GM21737 (cell line): ENCODE results near the gene PCDHGA11.
"Not testable (repeated sequence)": the region's sequence is repeated elsewhere in the genome, so short reads cannot be mapped to it uniquely, and the experiment has no call there.

ENCODE experiments used
- ATAC-seq: cut with Tn5 transposase; IDR thresholded peaks from one replicate; pipeline ENCODE4 v1.9.1; 2021; ENCODE audit warnings: mild to moderate bottlenecking, moderate library complexity; ENCODE audit not compliant: unreplicated experiment

Gene PCDHGA11

DNA sequence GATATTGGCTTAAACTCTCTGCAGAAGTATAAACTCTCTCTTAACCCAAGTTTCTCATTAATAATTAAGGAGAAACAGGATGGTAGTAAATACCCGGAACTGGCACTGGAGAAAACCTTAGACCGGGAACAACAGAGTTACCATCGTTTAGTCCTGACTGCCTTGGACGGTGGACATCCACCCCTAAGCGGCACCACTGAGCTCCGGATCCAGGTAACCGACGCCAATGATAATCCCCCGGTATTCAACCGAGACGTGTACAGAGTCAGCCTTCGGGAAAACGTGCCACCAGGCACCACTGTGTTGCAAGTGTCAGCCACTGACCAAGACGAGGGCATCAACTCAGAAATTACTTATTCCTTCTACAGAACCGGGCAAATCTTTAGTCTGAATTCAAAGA is 22.2 kb upstream of the PCDHGA11 start:
- no peak for ATAC-seq

DNA sequence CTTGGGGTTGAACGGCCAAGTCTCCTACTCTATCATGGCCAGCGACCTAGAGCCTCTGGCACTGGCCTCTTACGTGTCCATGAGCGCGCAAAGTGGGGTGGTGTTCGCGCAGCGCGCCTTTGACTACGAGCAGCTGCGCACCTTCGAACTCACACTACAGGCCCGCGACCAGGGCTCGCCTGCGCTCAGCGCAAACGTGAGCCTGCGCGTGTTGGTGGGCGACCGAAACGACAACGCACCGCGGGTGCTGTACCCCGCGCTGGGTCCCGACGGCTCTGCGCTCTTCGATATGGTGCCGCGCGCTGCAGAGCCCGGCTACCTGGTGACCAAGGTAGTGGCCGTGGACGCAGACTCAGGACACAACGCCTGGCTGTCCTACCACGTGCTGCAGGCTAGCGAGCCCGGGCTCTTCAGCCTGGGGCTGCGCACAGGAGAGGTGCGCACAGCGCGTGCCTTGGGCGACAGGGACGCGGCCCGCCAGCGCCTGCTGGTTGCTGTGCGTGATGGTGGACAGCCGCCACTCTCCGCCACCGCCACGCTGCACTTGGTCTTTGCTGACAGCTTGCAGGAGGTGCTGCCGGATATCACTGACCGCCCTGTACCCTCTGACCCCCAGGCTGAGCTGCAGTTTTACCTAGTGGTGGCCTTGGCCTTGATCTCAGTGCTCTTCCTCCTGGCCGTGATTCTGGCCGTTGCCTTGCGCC is 21.1 kb upstream of the PCDHGA11 start:
- no peak for ATAC-seq

GRCh38 chr5:141402553-141403243 is 18.2 kb upstream of the PCDHGA11 start, which contains the start of gene PCDHGA9:
Gene PCDHGA9 (plus strand): TSS chr5:141402778. CDS start chr5:141402953, 175 bp downstream.
- no peak for ATAC-seq

DNA sequence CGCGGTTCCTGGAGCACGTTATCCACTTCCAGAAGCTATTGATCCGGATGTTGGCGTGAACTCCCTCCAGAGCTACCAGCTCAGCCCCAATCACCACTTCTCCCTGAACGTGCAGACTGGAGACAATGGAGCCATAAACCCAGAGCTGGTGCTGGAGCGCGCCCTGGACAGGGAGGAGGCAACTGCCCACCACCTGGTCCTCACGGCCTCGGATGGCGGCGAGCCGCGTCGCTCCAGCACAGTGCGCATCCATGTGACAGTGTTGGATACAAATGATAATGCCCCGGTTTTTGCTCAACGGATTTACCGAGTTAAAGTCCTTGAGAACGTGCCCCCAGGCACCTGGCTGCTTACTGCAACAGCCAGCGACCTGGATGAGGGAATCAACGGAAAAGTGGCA is 17.5 kb upstream of the PCDHGA11 start:
- ATAC-seq = no peak

- not testable (repeated sequence) for ATAC-seq
Observed at GRCh38 chr5:141407790-141408505, 12.9 kb upstream of the PCDHGA11 start, which contains the start of gene PCDHGB6. Gene PCDHGB6 (plus strand): TSS chr5:141408021. CDS start chr5:141408203, 182 bp downstream.

DNA sequence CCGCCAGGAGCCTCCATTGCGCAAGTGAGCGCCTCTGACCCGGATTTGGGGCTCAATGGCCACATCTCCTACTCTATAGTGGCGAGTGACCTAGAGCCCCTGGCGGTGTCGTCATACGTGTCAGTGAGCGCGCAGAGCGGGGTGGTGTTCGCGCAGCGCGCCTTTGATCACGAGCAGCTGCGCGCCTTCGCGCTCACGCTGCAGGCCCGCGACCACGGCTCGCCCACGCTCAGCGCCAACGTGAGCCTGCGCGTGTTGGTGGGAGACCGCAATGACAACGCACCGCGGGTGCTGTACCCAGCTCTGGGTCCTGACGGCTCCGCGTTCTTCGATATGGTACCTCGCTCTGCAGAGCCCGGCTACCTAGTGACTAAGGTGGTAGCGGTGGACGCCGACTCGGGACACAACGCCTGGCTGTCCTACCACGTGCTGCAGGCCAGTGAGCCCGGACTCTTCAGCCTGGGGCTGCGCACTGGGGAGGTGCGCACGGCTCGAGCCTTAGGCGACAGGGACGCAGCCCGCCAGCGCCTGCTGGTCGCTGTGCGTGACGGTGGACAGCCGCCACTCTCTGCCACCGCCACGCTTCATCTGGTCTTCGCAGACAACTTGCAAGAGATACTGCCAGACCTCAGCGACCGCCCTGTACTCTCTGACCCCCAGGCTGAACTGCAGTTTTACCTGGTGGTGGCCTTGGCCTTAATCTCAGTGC is 11.1 kb upstream of the PCDHGA11 start:
- ATAC-seq = no peak

- no peak for ATAC-seq
Observed at GRCh38 chr5:141411575-141411974, 9.3 kb upstream of the PCDHGA11 start.

GRCh38 chr5:141412854-141413539 is 7.9 kb upstream of the PCDHGA11 start, which contains the start of gene PCDHGA10:
Gene PCDHGA10 (plus strand): TSS chr5:141412987. CDS start chr5:141413176, 189 bp downstream.
- peak; percentile 62 for ATAC-seq

- ATAC-seq = no peak
Observed at GRCh38 chr5:141413540-141414069, 7.2 kb upstream of the PCDHGA11 start.

DNA sequence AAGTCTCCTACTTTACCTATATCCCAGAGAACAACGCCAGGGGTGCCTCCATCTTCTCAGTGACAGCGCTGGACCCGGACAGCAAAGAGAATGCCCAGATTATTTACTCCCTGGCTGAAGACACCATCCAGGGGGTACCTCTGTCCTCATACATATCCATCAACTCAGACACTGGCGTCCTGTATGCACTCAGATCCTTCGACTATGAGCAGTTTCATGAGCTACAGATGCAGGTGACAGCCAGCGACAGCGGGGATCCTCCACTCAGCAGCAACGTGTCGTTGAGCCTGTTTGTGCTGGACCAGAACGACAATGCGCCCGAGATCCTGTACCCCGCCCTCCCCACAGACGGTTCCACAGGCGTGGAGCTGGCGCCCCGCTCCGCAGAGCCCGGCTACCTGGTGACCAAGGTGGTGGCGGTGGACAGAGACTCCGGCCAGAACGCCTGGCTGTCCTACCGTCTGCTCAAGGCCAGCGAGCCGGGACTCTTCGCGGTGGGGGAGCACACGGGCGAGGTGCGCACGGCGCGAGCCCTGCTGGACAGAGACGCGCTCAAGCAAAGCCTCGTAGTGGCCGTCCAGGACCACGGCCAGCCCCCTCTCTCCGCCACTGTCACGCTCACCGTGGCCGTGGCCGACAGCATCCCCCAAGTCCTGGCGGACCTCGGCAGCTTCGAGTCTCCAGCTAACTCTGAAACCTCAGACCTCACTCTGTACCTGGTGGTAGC is 6.1 kb upstream of the PCDHGA11 start:
- ATAC-seq = not testable (repeated sequence)

- not testable (repeated sequence) for ATAC-seq
Observed at GRCh38 chr5:141415275-141415618, 5.6 kb upstream of the PCDHGA11 start.

DNA sequence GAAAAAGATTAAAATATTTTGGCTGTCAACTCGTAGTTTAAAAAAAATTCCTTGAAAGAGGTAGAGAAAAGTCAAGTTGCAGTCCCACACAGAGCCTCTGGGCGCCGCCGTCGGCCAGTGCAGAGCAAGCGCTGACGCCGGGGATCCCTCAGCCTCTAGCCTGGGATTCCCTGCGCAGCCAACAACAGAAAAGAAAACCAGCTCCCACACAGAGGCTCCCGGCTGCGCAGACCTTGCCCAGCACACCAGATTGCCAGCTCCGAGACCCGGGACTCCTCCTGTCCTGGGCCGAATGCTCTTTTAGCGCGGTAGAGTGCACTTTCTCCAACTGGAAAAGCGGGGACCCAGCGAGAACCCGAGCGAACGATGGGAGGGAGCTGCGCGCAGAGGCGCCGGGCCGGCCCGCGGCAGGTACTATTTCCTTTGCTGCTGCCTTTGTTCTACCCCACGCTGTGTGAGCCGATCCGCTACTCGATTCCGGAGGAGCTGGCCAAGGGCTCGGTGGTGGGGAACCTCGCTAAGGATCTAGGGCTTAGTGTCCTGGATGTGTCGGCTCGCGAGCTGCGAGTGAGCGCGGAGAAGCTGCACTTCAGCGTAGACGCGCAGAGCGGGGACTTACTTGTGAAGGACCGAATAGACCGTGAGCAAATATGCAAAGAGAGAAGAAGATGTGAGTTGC is 3.2 kb upstream of the PCDHGA11 start, which contains the start of gene PCDHGB7:
Gene PCDHGB7, plus strand, starts transcription at position 184 of the 679 bp plus-strand sequence. Its CDS starts 183 bp downstream, at position 367.
- ATAC-seq = peak; percentile 87

- ATAC-seq = no peak
Observed at GRCh38 chr5:141419074-141419880, 1.6 kb upstream of the PCDHGA11 start.

GRCh38 chr5:141421489-141421855 is 621 bp downstream of the PCDHGA11 start:
- ATAC-seq = no peak

DNA sequence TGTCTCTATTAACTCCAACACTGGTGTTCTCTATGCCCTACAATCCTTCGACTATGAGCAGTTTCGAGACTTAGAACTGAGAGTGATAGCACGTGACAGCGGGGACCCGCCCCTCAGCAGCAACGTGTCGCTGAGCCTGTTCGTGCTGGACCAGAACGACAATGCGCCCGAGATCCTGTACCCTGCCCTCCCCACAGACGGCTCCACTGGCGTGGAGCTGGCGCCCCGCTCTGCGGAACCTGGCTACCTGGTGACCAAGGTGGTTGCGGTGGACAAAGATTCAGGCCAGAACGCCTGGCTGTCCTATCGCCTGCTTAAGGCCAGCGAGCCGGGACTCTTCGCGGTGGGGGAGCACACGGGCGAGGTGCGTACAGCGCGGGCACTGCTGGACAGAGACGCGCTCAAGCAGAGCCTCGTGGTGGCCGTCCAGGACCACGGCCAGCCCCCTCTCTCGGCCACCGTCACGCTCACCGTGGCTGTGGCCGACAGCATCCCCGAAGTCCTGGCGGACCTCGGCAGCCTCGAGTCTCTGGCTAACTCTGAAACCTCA is 2.0 kb downstream of the PCDHGA11 start:
- no peak for ATAC-seq

DNA sequence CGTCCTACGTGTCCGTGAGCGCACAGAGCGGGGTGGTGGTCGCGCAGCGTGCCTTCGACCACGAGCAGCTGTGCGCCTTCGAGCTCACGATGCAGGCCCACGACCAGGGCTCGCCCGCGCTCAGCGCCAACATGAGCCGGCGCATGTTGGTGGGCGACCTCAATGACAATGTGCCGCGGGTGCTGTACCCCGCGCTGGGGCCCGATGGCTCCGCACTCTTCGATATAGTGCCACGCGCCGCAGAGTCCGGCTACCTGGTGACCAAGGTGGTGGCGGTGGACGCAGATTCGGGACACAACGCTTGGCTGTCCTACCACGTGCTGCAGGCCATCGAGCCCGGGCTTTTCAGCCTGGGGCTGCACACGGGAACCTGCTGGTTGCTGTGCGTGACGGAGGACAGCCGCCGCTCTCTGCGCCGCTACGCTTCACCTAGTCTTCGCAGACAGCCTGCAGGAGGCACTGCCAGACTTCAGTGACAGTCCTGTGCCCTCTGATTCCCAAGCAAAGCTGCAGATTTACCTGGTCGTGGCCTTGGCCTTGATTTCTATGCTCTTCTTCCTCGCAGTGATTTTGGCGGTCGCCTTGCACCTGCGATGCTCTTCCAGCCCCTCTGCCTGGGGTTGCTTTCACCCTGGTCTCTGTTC is 7.1 kb downstream of the PCDHGA11 start:
- no peak for ATAC-seq
